A549 (cell line): ENCODE data around the gene PKD2.

ENCODE experiments used
- CBX8 ChIP-seq: fragments of 200-600 bp; sonication (generic); IDR thresholded peaks from 2 replicates; pipeline ENCODE4 v1.6.1; 2016
- CEBPB ChIP-seq, 2 experiments: fragments of >200 bp in 1 of 2; sonication (Bioruptor Twin) in 1 of 2; formaldehyde crosslinking in 1 of 2; IDR thresholded peaks; 2 replicates each; pipeline ENCODE4 v1.6.1; 2012 to 2016
- HOXA7 ChIP-seq: fragments of 250-450 bp; sonication (Bioruptor Pico); IDR thresholded peaks from 2 replicates; pipeline ENCODE4 v1.5.0; 2020; ENCODE audit warnings: mild to moderate bottlenecking, moderate library complexity
- KDM1A ChIP-seq: fragments of 200-600 bp; sonication (generic); IDR thresholded peaks from 2 replicates; pipeline ENCODE4 v1.6.1; 2016; ENCODE audit warnings: low read depth, mild to moderate bottlenecking
- NFE2L2 ChIP-seq: fragments of 150-350 bp; conservative IDR thresholded peaks from 2 replicates; pipeline ENCODE4 v1.6.1; 2014; ENCODE audit warnings: low read length
- PBX3 ChIP-seq: IDR thresholded peaks from 2 replicates; pipeline ENCODE4 v1.6.1; 2012
- POLR2A ChIP-seq: IDR thresholded peaks from 2 replicates; pipeline ENCODE4 v1.6.1; 2012; ENCODE audit warnings: mild to moderate bottlenecking, low read length
- POLR2AphosphoS2 ChIP-seq: conservative IDR thresholded peaks from 2 replicates; pipeline ENCODE4 v1.6.1; 2012; ENCODE audit warnings: low read length, improper control_type of control experiment, inconsistent platforms
- SMC3 ChIP-seq: fragments of >200 bp; sonication (Bioruptor Twin); formaldehyde crosslinking; IDR thresholded peaks from 3 replicates; pipeline ENCODE4 v1.6.1; 2018; ENCODE audit warnings: inconsistent platforms
- ZFP36 ChIP-seq: fragments of 450-650 bp; IDR thresholded peaks from 2 replicates; pipeline ENCODE4 v1.6.1; 2014; ENCODE audit warnings: borderline replicate concordance; ENCODE audit not compliant: partially characterized antibody
- TF ChIP-seq, protein P1 (sequence below): fragments of >200 bp; sonication (Bioruptor Twin); formaldehyde crosslinking; IDR thresholded peaks from 3 replicates; pipeline ENCODE4 v1.5.1; 2016
- TF ChIP-seq, protein P2 (sequence below): fragments of 200-600 bp; sonication (generic); IDR thresholded peaks from 2 replicates; pipeline ENCODE4 v1.6.1; 2016; ENCODE audit warnings: antibody characterized with exemption, mild to moderate bottlenecking, moderate library complexity
- TF ChIP-seq, protein P3 (sequence below): IDR thresholded peaks from 2 replicates; pipeline ENCODE4 v1.6.1; 2012

GRCh38 chr4:88104902-88105610 is 97.6 kb downstream of the PKD2 start:
- TF ChIP-seq HOXA7 (CRISPR knock-in tag) (no peak), POLR2A (no peak), CEBPB (IDR thresholded peaks at IDR 0.05) (no peak), KDM1A (no peak), ZFP36 (no peak), SMC3 (no peak), CBX8 (no peak), PBX3 (no peak), POLR2AphosphoS2 (no peak), NFE2L2 (no peak)
- TF ChIP-seq, protein P1, sequence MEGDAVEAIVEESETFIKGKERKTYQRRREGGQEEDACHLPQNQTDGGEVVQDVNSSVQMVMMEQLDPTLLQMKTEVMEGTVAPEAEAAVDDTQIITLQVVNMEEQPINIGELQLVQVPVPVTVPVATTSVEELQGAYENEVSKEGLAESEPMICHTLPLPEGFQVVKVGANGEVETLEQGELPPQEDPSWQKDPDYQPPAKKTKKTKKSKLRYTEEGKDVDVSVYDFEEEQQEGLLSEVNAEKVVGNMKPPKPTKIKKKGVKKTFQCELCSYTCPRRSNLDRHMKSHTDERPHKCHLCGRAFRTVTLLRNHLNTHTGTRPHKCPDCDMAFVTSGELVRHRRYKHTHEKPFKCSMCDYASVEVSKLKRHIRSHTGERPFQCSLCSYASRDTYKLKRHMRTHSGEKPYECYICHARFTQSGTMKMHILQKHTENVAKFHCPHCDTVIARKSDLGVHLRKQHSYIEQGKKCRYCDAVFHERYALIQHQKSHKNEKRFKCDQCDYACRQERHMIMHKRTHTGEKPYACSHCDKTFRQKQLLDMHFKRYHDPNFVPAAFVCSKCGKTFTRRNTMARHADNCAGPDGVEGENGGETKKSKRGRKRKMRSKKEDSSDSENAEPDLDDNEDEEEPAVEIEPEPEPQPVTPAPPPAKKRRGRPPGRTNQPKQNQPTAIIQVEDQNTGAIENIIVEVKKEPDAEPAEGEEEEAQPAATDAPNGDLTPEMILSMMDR = no peak
- TF ChIP-seq, protein P2, sequence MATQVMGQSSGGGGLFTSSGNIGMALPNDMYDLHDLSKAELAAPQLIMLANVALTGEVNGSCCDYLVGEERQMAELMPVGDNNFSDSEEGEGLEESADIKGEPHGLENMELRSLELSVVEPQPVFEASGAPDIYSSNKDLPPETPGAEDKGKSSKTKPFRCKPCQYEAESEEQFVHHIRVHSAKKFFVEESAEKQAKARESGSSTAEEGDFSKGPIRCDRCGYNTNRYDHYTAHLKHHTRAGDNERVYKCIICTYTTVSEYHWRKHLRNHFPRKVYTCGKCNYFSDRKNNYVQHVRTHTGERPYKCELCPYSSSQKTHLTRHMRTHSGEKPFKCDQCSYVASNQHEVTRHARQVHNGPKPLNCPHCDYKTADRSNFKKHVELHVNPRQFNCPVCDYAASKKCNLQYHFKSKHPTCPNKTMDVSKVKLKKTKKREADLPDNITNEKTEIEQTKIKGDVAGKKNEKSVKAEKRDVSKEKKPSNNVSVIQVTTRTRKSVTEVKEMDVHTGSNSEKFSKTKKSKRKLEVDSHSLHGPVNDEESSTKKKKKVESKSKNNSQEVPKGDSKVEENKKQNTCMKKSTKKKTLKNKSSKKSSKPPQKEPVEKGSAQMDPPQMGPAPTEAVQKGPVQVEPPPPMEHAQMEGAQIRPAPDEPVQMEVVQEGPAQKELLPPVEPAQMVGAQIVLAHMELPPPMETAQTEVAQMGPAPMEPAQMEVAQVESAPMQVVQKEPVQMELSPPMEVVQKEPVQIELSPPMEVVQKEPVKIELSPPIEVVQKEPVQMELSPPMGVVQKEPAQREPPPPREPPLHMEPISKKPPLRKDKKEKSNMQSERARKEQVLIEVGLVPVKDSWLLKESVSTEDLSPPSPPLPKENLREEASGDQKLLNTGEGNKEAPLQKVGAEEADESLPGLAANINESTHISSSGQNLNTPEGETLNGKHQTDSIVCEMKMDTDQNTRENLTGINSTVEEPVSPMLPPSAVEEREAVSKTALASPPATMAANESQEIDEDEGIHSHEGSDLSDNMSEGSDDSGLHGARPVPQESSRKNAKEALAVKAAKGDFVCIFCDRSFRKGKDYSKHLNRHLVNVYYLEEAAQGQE = no peak
- TF ChIP-seq, protein P3, sequence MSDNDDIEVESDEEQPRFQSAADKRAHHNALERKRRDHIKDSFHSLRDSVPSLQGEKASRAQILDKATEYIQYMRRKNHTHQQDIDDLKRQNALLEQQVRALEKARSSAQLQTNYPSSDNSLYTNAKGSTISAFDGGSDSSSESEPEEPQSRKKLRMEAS = no peak
